Mesendoderm (in vitro differentiated cells): Measurements from ENCODE around the gene KIF6.

ENCODE experiments used
- DNase-seq: peaks from one replicate; pipeline ENCODE4 v3.0.0; 2013
- H2AK5ac ChIP-seq: 2 replicates; pipeline ENCODE4 v1.6.1; 2013; ENCODE audit warnings: low read length, inconsistent platforms
- H2BK120ac ChIP-seq: 2 replicates; pipeline ENCODE4 v1.6.1; 2013; ENCODE audit warnings: low read depth, mild to moderate bottlenecking, low read length, moderate library complexity, mixed read lengths
- H2BK15ac ChIP-seq: replicated peaks from 2 replicates; pipeline ENCODE4 v1.6.1; 2013; ENCODE audit warnings: low read depth, mild to moderate bottlenecking, moderate library complexity
- H2BK5ac ChIP-seq: 2 replicates; pipeline ENCODE4 v1.6.1; 2013; ENCODE audit warnings: low read length, inconsistent platforms
- H3K18ac ChIP-seq: 2 replicates; pipeline ENCODE4 v1.6.1; 2013; ENCODE audit warnings: mild to moderate bottlenecking, low read length, mixed read lengths
- H3K23ac ChIP-seq: one replicate; pipeline ENCODE4 v1.6.1; 2013; ENCODE audit warnings: low read length
- H3K27ac ChIP-seq: 2 replicates; pipeline ENCODE4 v1.5.1; 2013; ENCODE audit warnings: low read depth, mild to moderate bottlenecking, inconsistent platforms, low read length, moderate library complexity
- H3K27me3 ChIP-seq: 2 replicates; pipeline ENCODE4 v1.6.1; 2013; ENCODE audit warnings: low read length, control low read depth, mild to moderate bottlenecking, inconsistent platforms; ENCODE audit not compliant: insufficient read depth, poor library complexity
- H3K36me3 ChIP-seq: 2 replicates; pipeline ENCODE4 v1.6.1; 2013; ENCODE audit warnings: low read length, inconsistent platforms; ENCODE audit not compliant: control insufficient read depth, insufficient read depth
- H3K4ac ChIP-seq: one replicate; pipeline ENCODE4 v1.6.1; 2013; ENCODE audit warnings: low read depth, mild to moderate bottlenecking, low read length, moderate library complexity
- H3K4me1 ChIP-seq: 2 replicates; pipeline ENCODE4 v1.6.1; 2013; ENCODE audit warnings: low read depth, low read length, inconsistent platforms; ENCODE audit not compliant: control insufficient read depth
- H3K4me2 ChIP-seq: 2 replicates; pipeline ENCODE4 v1.6.1; 2013; ENCODE audit warnings: low read length
- H3K4me3 ChIP-seq: 2 replicates; pipeline ENCODE4 v1.5.1; 2013; ENCODE audit warnings: mild to moderate bottlenecking, low read length
- H3K56ac ChIP-seq: one replicate; pipeline ENCODE4 v1.6.1; 2013; ENCODE audit warnings: low read length
- H3K79me1 ChIP-seq: 2 replicates; pipeline ENCODE4 v1.6.1; 2013; ENCODE audit warnings: low read length, inconsistent platforms
- H3K79me2 ChIP-seq: 2 replicates; pipeline ENCODE4 v1.6.1; 2013; ENCODE audit warnings: mild to moderate bottlenecking, low read length; ENCODE audit not compliant: control insufficient read depth, insufficient read depth
- H3K9ac ChIP-seq: 2 replicates; pipeline ENCODE4 v1.6.1; 2013; ENCODE audit warnings: low read length, inconsistent platforms
- H4K5ac ChIP-seq: one replicate; pipeline ENCODE4 v1.6.1; 2013; ENCODE audit warnings: low read length
- H4K8ac ChIP-seq: one replicate; pipeline ENCODE4 v1.6.1; 2013; ENCODE audit warnings: low read depth, mild to moderate bottlenecking, control low read depth, low read length, moderate library complexity
- WGBS: extraction: QIAGEN DNeasy Blood & Tissue Kit; methylation state at CpG from one replicate; pipeline ENCODE4 v1.1.7; 2013; ENCODE audit warnings: low lambda C conversion rate, missing lambda C conversion rate; ENCODE audit not compliant: insufficient coverage; ENCODE audit errors: extremely low coverage; 5-methylcytosine and 5-hydroxymethylcytosine counted together

The KIF6 gene

DNA sequence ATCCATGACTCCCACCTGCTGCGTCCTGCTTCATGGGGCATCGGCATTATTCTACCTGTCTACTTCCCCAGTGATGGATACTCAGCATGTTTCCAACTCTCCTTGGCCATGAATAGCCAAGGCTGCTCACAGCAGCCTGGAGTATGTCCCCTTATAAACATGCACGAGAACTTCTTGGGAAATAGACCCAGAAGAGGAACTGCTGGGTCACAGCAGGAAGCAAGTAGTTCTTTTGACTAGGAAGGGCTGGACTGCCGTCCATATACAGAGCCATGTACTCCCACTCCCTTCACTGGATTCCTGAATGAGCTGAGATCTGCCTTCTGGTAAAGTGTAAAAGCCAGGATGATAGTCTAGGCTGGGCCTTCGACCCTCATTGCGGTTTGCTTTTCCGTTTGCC, 296.4 kb downstream of the KIF6 start:
- no peak overlapping the region for H2BK5ac ChIP-seq
- H2BK15ac ChIP-seq: no peak overlapping the region
- H3K4me1 ChIP-seq: no peaks in the 10 kb centered on the region
- no peak overlapping the region for H4K8ac ChIP-seq
- H3K79me1 ChIP-seq: no peaks in the 10 kb centered on the region
- H3K36me3 ChIP-seq: no peaks in the 10 kb centered on the region
- H3K18ac ChIP-seq: no peak overlapping the region
- H3K27ac ChIP-seq: no peak overlapping the region
- no peak overlapping the region for H3K4me2 ChIP-seq
- no CpG with 5 or more reads among the region's 7 CpGs for WGBS
- no peak overlapping the region for H3K23ac ChIP-seq
- H2BK120ac ChIP-seq: no peak overlapping the region
- H4K5ac ChIP-seq: no peak overlapping the region
- no peak overlapping the region for H2AK5ac ChIP-seq
- H3K27me3 ChIP-seq: no peaks in the 10 kb centered on the region
- H3K4ac ChIP-seq: no peak overlapping the region
- H3K4me3 ChIP-seq: no peak overlapping the region
- no peak overlapping the region for H3K56ac ChIP-seq
- H3K9ac ChIP-seq: no peak overlapping the region
- no peak for DNase-seq
- H3K79me2 ChIP-seq: no peaks in the 10 kb centered on the region

DNA sequence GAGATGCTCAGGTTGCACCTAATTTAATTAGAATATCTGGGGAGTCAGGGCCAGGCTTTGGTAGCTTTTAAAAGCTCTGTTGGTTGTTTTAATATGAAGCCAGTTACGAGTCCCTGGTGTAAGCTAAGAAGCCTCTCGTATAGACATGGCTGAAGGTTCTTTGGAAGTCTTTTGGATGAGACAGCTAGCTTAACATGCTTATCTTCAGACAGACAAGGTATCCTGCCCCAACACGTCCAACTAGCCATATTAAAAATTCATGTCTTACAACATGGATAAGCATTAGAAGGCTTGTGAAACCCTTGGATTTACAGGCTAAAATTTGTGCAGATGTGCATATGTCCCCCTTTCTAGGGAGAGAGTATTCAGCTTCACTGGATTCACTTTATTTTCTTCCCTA, 297.1 kb downstream of the KIF6 start:
- H3K23ac ChIP-seq: no peak overlapping the region
- no peak overlapping the region for H3K18ac ChIP-seq
- H3K9ac ChIP-seq: no peak overlapping the region
- no CpG with 5 or more reads among the region's 3 CpGs for WGBS
- no peak overlapping the region for H2BK5ac ChIP-seq
- no peaks in the 10 kb centered on the region for H3K36me3 ChIP-seq
- H2BK120ac ChIP-seq: no peak overlapping the region
- no peak overlapping the region for H4K5ac ChIP-seq
- no peak overlapping the region for H3K56ac ChIP-seq
- no peak overlapping the region for H3K4me3 ChIP-seq
- H3K79me2 ChIP-seq: no peaks in the 10 kb centered on the region
- no peak overlapping the region for H3K27ac ChIP-seq
- H3K79me1 ChIP-seq: no peaks in the 10 kb centered on the region
- H3K27me3 ChIP-seq: no peaks in the 10 kb centered on the region
- no peak for DNase-seq
- H3K4ac ChIP-seq: no peak overlapping the region
- no peak overlapping the region for H3K4me2 ChIP-seq
- H3K4me1 ChIP-seq: no peaks in the 10 kb centered on the region
- H2AK5ac ChIP-seq: no peak overlapping the region
- no peak overlapping the region for H2BK15ac ChIP-seq
- H4K8ac ChIP-seq: no peak overlapping the region

DNA sequence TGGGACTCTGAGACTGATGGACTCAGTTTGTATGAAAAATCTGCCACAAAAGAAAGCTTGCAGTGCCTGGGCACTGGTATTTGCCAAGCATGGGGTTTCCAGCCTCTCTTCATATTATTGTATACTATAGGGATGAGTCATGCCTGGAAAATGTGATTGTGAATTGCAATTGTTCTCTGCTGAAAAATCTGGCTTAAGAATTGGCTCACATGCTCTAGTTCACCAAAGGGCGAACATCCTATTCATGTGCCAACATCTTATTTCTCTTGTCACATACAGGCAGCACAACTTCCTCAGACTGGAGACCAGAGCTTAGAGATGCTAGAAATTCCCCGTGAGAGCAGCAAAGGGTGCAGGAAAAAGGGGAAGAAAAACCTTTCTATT, 299.1 kb downstream of the KIF6 start:
- Histone ChIP-seq H4K8ac (no peak overlapping the region), H2AK5ac (no peak overlapping the region), H3K36me3 (no peaks in the 10 kb centered on the region), H3K4me2 (no peak overlapping the region), H3K18ac (no peak overlapping the region), H3K27ac (no peak overlapping the region), H4K5ac (no peak overlapping the region), H3K56ac (no peak overlapping the region), H3K4me3 (no peak overlapping the region), H3K4ac (no peak overlapping the region), H3K27me3 (no peaks in the 10 kb centered on the region), H3K79me1 (no peaks in the 10 kb centered on the region), H3K4me1 (no peaks in the 10 kb centered on the region), H3K79me2 (no peaks in the 10 kb centered on the region), H2BK120ac (no peak overlapping the region), H3K23ac (no peak overlapping the region), H2BK15ac (no peak overlapping the region), H3K9ac (no peak overlapping the region), H2BK5ac (no peak overlapping the region)
- DNase-seq: peak; percentile 32
- no CpG with 5 or more reads among the region's 2 CpGs for WGBS

DNA sequence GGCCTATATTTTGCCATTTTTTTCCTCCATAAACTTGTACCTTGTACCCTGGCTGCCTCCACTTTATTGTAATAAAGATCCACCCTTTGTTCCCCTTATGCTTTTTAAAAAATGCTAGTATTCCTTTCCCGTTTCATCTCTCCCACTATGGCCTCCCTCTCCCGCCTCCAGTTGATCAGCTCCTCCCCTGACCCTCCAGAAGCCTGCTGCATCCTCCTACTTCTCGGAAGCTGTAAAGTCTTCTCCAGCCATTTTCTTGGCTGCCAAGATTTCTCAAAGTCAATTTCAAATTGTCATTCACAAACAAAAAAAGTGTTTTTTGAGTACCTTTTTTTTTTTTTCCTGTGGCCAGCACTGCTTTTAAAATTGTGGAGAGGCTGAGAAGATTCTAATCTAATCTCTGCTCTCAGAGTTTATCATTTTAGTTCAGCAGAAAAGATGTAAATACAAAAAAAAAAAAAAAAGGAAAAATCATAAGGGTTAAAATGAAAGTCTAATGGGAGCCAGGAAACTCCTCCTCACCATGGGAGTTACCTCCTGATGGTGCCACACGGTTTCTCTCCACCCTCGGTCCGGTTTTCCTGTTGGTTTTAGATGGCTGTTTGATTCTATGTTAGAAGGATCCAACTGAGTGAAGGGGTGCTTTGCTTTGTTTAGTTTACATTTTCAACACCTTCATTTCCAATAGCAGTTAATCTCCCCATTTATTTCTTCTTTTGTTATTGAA, 299.7 kb downstream of the KIF6 start:
- H4K8ac ChIP-seq: no peak overlapping the region
- H3K79me2 ChIP-seq: no peaks in the 10 kb centered on the region
- no peaks in the 10 kb centered on the region for H3K79me1 ChIP-seq
- DNase-seq: no peak
- no peaks in the 10 kb centered on the region for H3K4me1 ChIP-seq
- no peak overlapping the region for H2BK15ac ChIP-seq
- no peak overlapping the region for H2AK5ac ChIP-seq
- no peak overlapping the region for H2BK120ac ChIP-seq
- no CpG with 5 or more reads among the region's 6 CpGs for WGBS
- no peak overlapping the region for H3K56ac ChIP-seq
- H3K23ac ChIP-seq: no peak overlapping the region
- no peaks in the 10 kb centered on the region for H3K36me3 ChIP-seq
- no peak overlapping the region for H3K4me2 ChIP-seq
- no peak overlapping the region for H3K4me3 ChIP-seq
- H3K18ac ChIP-seq: no peak overlapping the region
- H2BK5ac ChIP-seq: no peak overlapping the region
- no peak overlapping the region for H3K4ac ChIP-seq
- H3K27ac ChIP-seq: no peak overlapping the region
- H3K9ac ChIP-seq: no peak overlapping the region
- no peaks in the 10 kb centered on the region for H3K27me3 ChIP-seq
- H4K5ac ChIP-seq: no peak overlapping the region

DNA sequence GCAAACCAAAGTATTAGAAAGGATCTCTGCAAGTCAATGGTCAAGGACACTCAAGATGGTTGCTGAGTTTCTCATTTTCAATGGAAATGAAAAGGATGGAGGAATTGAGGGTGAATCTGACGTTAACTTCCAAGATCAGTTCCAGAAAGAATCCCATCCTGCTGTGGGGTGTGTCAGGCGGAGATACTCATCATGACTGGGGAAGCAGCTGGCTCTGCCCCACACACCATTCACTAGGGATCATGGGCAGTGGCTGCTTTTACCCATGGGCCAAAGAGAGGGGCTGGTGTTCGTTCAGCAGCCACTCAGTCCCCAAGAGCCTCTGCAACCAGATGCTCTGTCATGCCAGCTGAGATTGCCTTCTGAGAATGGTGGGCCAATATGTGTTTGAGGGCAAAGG, 300.4 kb downstream of the KIF6 start:
- Histone ChIP-seq H2BK5ac (no peak overlapping the region), H3K4me3 (no peak overlapping the region), H2AK5ac (no peak overlapping the region), H2BK15ac (no peak overlapping the region), H3K4me1 (no peaks in the 10 kb centered on the region), H3K27ac (no peak overlapping the region), H4K8ac (no peak overlapping the region), H3K56ac (no peak overlapping the region), H3K79me1 (no peaks in the 10 kb centered on the region), H3K23ac (no peak overlapping the region), H3K4ac (no peak overlapping the region), H3K27me3 (no peaks in the 10 kb centered on the region), H3K36me3 (no peaks in the 10 kb centered on the region), H3K4me2 (no peak overlapping the region), H3K79me2 (no peaks in the 10 kb centered on the region), H3K18ac (no peak overlapping the region), H2BK120ac (no peak overlapping the region), H3K9ac (no peak overlapping the region), H4K5ac (no peak overlapping the region)
- DNase-seq: no peak
- WGBS: no CpG with 5 or more reads among the region's 3 CpGs

DNA sequence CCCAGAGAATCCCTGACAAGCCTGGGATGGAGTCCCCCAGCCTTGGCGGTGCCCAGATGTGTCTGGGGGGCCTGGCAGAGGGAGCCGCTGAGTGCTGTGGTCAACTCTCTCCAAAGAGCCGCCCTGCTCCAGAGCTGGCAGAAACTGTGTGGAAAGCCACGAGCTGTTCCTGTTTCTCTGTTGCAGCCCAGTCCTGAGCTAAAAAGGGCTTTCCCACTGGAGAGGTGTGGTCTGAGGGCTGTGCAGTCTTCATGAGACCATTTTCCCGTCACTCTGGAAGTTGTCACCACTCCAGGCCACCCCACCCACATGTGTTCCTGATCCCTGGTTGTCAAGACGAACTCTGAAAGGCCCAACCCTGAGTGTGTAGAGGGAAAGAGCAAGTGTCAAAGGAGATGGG, 303.0 kb downstream of the KIF6 start:
- no peak for DNase-seq
- Histone ChIP-seq H3K56ac (no peak overlapping the region), H4K5ac (no peak overlapping the region), H3K79me2 (no peaks in the 10 kb centered on the region), H2BK15ac (no peak overlapping the region), H2BK5ac (no peak overlapping the region), H3K27me3 (no peaks in the 10 kb centered on the region), H3K79me1 (no peaks in the 10 kb centered on the region), H3K4ac (no peak overlapping the region), H2AK5ac (no peak overlapping the region), H3K23ac (no peak overlapping the region), H3K18ac (no peak overlapping the region), H3K36me3 (no peaks in the 10 kb centered on the region), H3K4me1 (no peaks in the 10 kb centered on the region), H3K9ac (no peak overlapping the region), H3K4me2 (no peak overlapping the region), H2BK120ac (no peak overlapping the region), H3K4me3 (no peak overlapping the region), H4K8ac (no peak overlapping the region), H3K27ac (no peak overlapping the region)
- WGBS: no CpG with 5 or more reads among the region's 6 CpGs
